ENCODE measurements around the gene FLNC. TPM values are rescaled to one million over a fixed set of nuclear protein-coding genes. Genes with fewer than 3 reads are reported as not detected.

The FLNC gene
- total and polyA plus RNA-seq, 2 donors (not counting 3 experiments of a cell fraction or from before 2014, with no cell fraction given), result 19.5 to 81.9 TPM

- TF ChIP-seq MYC (IDR thresholded peaks at IDR 0.05; ENCODE audit: low read depth, low read length) (no peak), POLR2AphosphoS5 (IDR thresholded peaks at IDR 0.05; ENCODE audit: insufficient read depth, low read depth, low read length) (no peak), GATA2 (IDR thresholded peaks at IDR 0.05; ENCODE audit: insufficient read depth, insufficient read length, low read depth, low read length) (no peak), CTCF (IDR thresholded peaks at IDR 0.05; ENCODE audit: extremely low read depth in 1 of 2, insufficient read depth in 1 of 2, low read depth in 1 of 2, low read length in 2 of 2) (no peak), JUN (IDR thresholded peaks at IDR 0.05; ENCODE audit: borderline replicate concordance, insufficient read depth, insufficient read length, low read depth) (no peak), EZH2 (IDR thresholded peaks at IDR 0.05; ENCODE audit: borderline replicate concordance, low read depth, low read length, severe bottlenecking) (no peak), MAX (IDR thresholded peaks at IDR 0.05; ENCODE audit: insufficient read depth, insufficient read length) (no peak), POLR2A (IDR thresholded peaks at IDR 0.05; ENCODE audit: low read depth, low read length) (no peak), FOS (IDR thresholded peaks at IDR 0.05; ENCODE audit: borderline replicate concordance, insufficient read depth, low read length) (no peak)
- no TSS peak for BruUV-seq (replicated peaks)
- no peak overlapping the region for H3K4me3 ChIP-seq (replicated peaks in 1 of 3; ENCODE audit: insufficient read depth in 1 of 3, low read depth in 1 of 3, low read length in 3 of 3)
- no peak overlapping the region for H2AFZ ChIP-seq (ENCODE audit: low read depth, low read length)
- no peak for DNase-seq (ENCODE audit: low read depth, low spot score)
- no peaks in the 10 kb centered on the region for H3K9me1 ChIP-seq (replicated peaks; ENCODE audit: control insufficient read depth, extremely low read depth, insufficient read depth, low read length)
- H4K20me1 ChIP-seq (replicated peaks; ENCODE audit: control insufficient read depth, extremely low read depth, insufficient read depth, low read length), result no peaks in the 10 kb centered on the region
- no peak overlapping the region for H3K27ac ChIP-seq (ENCODE audit: insufficient read depth, low read depth, low read length)
- H3K4me1 ChIP-seq (ENCODE audit: control insufficient read depth, extremely low read depth, insufficient read depth, low read length), result peaks cover 9% of the 10 kb centered on the region
- H3K9ac ChIP-seq (replicated peaks; ENCODE audit: extremely low read depth, insufficient read depth, low read length), result no peak overlapping the region
- peaks cover 0 to 25% of the 10 kb centered on the region in 2 experiments for H3K36me3 ChIP-seq (ENCODE audit: control insufficient read depth in 2 of 2, extremely low read depth in 1 of 2, insufficient read depth in 2 of 2, low read length in 2 of 2)
- H3K27me3 ChIP-seq (ENCODE audit: control insufficient read depth in 2 of 2, insufficient read depth in 2 of 2, low read length in 2 of 2), result no peaks in the 10 kb centered on the region
- peaks cover 10% of the 10 kb centered on the region for H3K79me2 ChIP-seq (ENCODE audit: control insufficient read depth, insufficient read depth, low read length)
- intact Hi-C loops (cut with micrococcal nuclease), result no loop called here
- ChIA-PET POLR2A (interaction anchor here (1.0 kb wide), 1 partner anchor 9 kb away, joined by 3 read pairs; no protein-coding TSS in a partner anchor), CTCF (interaction anchor here (0.6 to 1.5 kb wide), 8 partner anchors 9 to 231 kb away, joined by 3 to 18 read pairs (median 3); no protein-coding TSS in a partner anchor)
- H3K9me3 ChIP-seq (replicated peaks; ENCODE audit: control insufficient read depth, insufficient read depth, low read length), result no peaks in the 10 kb centered on the region
- FAIRE-seq, result no peak
- dilution Hi-C loops (cut with MboI; ENCODE audit: extremely low pct_ligation_motif_present, low sequenced_read_pairs), result no loop called here
- no peak overlapping the region for H3K4me2 ChIP-seq (ENCODE audit: insufficient read depth, low read length)
These were observed 29.3 kb downstream of the FLNC start for GRCh38 chr7:128859232-128860157.

Measured in endothelial cell of umbilical vein (primary cell).